Activated CD4-positive, alpha-beta memory T cell treated with anti-CD3 and anti-CD28 coated beads for 36 hours (primary cell): ENCODE data around the gene ACTL6B. TPM values are rescaled to one million over a fixed set of nuclear protein-coding genes. Genes with fewer than 3 reads are reported as not detected.
"Not testable (repeated sequence)": the region's sequence is repeated elsewhere in the genome, so short reads cannot be mapped to it uniquely, and the experiment has no call there.

Experiments used
- CTCF ChIA-PET: fragments of 350-600 bp; sonication (Branson Sonifier 250); formaldehyde crosslinking; loops from one replicate; lab custom pipeline; 2021; ENCODE audit warnings: antibody characterized with exemption, inconsistent platforms; lab: Charles Lee
- POLR2A ChIA-PET: fragments of 350-600 bp; sonication (Branson Sonifier 250); formaldehyde crosslinking; loops from one replicate; lab custom pipeline; 2021; ENCODE audit warnings: antibody characterized with exemption; lab: Charles Lee
- DNase-seq: peaks from one replicate; pipeline ENCODE4 v3.0.0-alpha.2; 2020
- H3K27ac Mint-ChIP-seq: one replicate; pipeline ENCODE4 v1.8.0; 2021; ENCODE audit warnings: mixed read lengths
- H3K27me3 Mint-ChIP-seq: one replicate; pipeline ENCODE4 v1.8.0; 2021; ENCODE audit warnings: mixed read lengths
- H3K36me3 Mint-ChIP-seq: one replicate; pipeline ENCODE4 v1.8.0; 2021; ENCODE audit warnings: mixed read lengths
- H3K4me1 Mint-ChIP-seq: one replicate; pipeline ENCODE4 v1.8.0; 2021; ENCODE audit warnings: low read depth, mixed read lengths
- H3K4me3 Mint-ChIP-seq: one replicate; pipeline ENCODE4 v1.8.0; 2021; ENCODE audit warnings: mild to moderate bottlenecking, mixed read lengths
- H3K9me3 Mint-ChIP-seq: one replicate; pipeline ENCODE4 v1.8.0; 2021; ENCODE audit warnings: mixed read lengths
- intact Hi-C: fragments of 100-400 bp; cut with micrococcal nuclease; formaldehyde crosslinking; loops from one replicate; pipeline ENCODE4 v1.15.1; 2023
- total RNA-seq, 2 experiments: library from RNA; stranded (reverse); gene quantifications; one replicate each; pipeline ENCODE4 v1.2.3, GENCODE V29; 2021

The ACTL6B gene
- total RNA-seq, 2 experiments from 2014 or later: not detected

DNA sequence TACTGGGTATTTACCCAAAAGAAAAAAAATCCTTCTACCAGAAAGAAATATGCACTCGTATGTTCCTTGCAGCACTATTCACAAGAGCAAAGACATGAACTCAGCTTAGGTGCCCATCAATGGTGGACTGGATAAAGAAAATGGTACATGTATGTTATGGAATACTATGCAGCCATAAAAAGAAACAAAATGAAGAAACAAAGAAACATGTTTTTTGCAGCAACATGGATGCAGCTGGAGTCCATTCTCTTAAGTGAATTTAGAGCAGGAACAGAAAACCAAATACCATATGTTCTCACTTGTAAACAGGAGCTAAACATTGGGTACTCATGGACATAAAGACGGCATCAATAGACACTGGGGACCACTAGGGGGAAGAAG is 11.8 kb upstream of the ACTL6B start:
- Mint-ChIP-seq H3K27me3 (peaks cover 2% of the 10 kb centered on the region), H3K4me1 (no peaks in the 10 kb centered on the region), H3K4me3 (no peak overlapping the region), H3K27ac (no peak overlapping the region), H3K9me3 (no peaks in the 10 kb centered on the region), H3K36me3 (no peaks in the 10 kb centered on the region)
- ChIA-PET CTCF (interaction anchor here (0.7 to 2.4 kb wide), 4 partner anchors 23 to 104 kb away, joined by 3 to 7 read pairs (median 4); no protein-coding TSS in a partner anchor), POLR2A (no interaction called here)
- no peak for DNase-seq
- intact Hi-C loops: no loop called here

DNA sequence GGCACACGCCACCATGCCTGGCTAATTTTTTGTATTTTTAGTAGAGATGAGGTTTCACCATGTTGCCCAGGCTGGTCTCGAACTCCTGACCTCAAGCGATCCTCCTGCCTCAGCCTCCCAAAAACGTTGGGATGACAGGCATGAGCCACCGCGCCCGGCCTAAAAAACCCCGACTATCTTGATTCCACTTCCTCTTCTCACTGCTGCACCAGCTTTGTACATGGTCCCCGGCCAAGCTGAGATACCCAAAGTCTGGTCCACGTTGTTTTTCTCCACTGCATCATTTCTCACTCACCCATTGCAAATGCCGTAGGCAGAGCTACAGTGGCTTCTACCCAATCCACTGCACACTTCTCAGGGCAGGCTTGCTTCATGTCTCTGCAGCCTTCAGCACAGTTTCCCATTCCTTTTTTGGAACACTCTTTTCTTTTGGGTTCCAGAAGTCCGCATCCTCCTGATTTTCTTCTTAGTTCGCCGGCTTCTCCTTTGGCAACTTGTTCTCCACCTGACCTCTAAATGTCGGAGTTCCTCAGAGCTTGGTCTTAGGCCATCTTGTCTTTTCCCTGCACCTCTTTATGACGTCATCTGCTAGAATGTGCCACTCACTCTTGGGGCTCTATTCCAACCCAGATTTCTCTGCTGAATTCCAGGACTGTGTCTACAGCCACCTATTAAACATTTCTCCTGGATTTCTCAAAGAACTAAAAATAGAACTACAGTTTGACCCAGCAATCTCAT is 11.3 kb upstream of the ACTL6B start:
- intact Hi-C loops: no loop called here
- Mint-ChIP-seq H3K9me3 (no peaks in the 10 kb centered on the region), H3K27ac (no peak overlapping the region), H3K4me3 (no peak overlapping the region), H3K36me3 (no peaks in the 10 kb centered on the region), H3K27me3 (peaks cover 2% of the 10 kb centered on the region), H3K4me1 (no peaks in the 10 kb centered on the region)
- POLR2A ChIA-PET: no interaction called here
- DNase-seq: no peak
- CTCF ChIA-PET: interaction anchor here (0.7 to 2.4 kb wide), 4 partner anchors 24 to 103 kb away, joined by 3 to 7 read pairs (median 4); no protein-coding TSS in a partner anchor

DNA sequence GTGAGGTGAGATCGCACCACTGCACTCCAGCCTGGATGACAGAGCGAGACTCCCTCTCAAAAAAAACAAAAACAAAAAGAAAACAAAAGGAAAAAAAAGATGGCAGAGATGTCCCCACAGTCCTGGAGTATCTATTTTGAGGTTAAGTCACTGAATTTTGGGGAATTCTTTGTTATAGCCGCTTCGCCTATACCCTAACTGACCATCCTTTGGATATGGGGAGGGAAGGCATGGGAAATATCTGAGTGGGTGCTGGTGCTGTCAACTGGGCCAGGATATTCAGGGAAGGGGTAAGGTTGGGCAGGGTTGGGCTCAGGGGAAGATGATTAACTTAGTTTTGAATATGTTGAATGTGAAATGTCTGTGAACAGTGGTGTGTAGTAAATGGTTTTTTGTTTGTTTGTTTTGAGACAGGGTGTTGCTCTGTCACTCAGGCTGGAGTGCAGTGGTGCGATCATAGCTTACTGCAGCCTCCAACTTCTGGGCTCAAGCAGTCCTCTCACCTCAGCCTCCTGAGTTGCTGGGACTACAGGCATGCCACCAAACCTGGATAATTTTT is 9.0 kb upstream of the ACTL6B start:
- intact Hi-C loops: no loop called here
- Mint-ChIP-seq H3K36me3 (no peaks in the 10 kb centered on the region), H3K27ac (no peak overlapping the region), H3K4me3 (no peak overlapping the region), H3K4me1 (no peaks in the 10 kb centered on the region), H3K9me3 (no peaks in the 10 kb centered on the region), H3K27me3 (peaks cover 3% of the 10 kb centered on the region)
- CTCF ChIA-PET: interaction anchor here (1.1 kb wide), 1 partner anchor 412 kb away, joined by 3 read pairs; no protein-coding TSS in a partner anchor
- POLR2A ChIA-PET: interaction anchor here (1.4 kb wide), 1 partner anchor 34 kb away, joined by 3 read pairs; no protein-coding TSS in a partner anchor
- no peak for DNase-seq

DNA sequence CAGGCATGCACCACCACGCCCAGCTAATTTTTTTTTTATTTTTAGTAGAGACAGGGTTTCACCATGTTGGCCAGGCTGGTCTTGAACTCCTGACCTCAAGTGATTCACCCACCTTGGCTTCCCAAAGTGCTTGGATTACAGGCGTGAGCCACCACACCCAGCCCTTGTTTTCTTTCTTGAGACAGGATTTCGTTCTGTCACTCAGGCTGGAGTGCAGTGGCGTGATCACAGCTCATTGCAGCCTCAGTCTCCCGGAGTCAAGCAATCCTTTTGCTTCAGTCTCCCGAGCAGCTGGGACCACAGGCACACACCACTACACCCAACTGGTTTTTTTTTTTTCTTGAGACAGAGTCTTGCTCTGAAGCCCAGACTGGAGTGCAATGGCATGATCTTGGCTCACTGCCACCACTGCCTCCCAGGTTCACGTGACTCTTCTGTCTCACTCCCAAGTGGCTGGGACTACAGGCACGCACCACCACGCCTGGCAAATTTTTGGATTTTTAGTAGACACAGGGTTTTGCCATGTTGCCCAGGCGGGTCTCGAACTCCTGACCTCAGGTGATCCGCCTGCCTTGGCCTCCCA is 6.0 kb upstream of the ACTL6B start:
- intact Hi-C loops, POLR2A ChIA-PET, H3K9me3 Mint-ChIP-seq, H3K4me1 Mint-ChIP-seq, DNase-seq, CTCF ChIA-PET, H3K27ac Mint-ChIP-seq, H3K4me3 Mint-ChIP-seq, H3K36me3 Mint-ChIP-seq: not testable (repeated sequence)
- H3K27me3 Mint-ChIP-seq: peaks cover 12% of the 10 kb centered on the region

DNA sequence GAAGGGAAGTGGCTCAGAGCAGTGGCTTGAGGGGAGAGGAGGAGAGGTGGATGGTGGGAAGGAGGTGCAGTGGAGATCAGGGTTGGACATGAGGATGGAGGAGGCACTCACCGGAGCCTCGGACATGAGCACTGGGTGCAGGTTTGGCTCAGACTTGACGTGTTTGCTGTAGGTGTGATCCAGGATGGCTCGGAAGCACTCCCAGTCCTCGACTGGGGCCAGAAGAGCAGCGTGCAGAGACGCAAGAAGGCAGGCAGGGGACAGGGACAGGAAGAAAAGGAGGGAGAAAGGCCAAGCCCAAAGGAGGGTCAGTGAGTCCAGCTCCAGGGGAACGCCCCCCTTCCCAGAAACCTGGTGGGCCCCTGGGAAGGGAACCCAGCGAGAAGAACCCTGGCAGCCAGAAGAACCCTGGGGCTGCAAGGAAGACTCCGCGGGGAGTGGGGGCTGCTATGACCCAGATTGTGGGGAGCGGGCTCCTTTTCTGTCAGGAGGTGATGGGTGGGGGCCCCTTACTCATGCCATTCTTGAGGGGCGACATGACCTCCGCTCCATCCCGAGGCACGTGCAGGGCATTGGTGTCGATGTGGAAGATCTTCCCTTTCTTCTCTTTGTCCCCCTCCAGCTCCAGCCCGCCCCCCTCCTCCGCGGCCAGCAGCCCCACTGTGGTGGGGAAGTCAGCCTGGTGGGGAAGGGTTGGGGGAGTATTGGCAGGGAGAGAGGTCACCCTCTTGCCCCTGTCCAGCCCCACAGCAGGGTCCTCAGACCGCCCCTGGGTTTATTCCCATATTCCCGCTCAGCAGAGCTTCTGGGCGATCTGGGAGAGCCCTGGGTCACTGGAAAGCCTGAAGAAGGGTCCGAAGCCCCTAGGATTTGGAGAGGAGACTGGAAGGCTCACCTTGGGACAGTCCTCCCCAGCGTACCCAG is 1.1 kb downstream of the ACTL6B start:
- no peaks in the 10 kb centered on the region for H3K9me3 Mint-ChIP-seq
- intact Hi-C loops: no loop called here
- peaks cover 34% of the 10 kb centered on the region for H3K27me3 Mint-ChIP-seq
- ChIA-PET POLR2A (no interaction called here), CTCF (no interaction called here)
- no peak for DNase-seq
- no peak overlapping the region for H3K4me3 Mint-ChIP-seq
- peaks cover 1% of the 10 kb centered on the region for H3K36me3 Mint-ChIP-seq
- H3K27ac Mint-ChIP-seq: no peak overlapping the region
- H3K4me1 Mint-ChIP-seq: no peaks in the 10 kb centered on the region

DNA sequence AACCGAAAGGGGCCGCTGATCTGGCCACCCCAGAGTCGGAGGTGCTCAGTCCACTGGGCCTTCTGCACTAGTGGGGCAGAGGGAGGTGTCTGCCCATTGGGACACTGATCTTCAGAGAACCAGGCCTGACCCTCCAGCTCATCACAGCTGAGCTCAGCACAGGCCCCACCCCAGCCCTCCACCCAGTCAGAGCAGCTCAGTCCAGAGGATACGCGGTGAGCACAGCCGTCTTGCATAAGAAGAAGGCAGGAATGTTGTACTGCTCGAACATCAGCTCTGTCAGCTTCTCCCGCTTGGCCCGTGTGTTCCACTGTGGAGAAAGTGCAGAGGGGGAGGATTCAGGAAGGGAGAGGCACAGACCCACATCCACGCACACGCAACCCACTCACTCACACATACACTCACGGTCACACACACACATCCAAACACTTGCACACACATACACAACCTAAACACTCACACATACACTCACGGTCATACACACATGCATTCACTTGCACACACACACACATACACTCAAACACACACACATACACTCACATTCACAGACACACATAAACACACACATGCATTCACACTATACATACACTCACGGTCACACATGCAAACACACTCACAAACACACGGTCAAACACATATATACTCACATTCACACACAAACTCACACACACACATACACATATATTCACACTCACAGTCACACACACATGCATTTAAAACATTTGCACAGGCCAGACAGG is 6.3 kb downstream of the ACTL6B start:
- ChIA-PET CTCF (no interaction called here), POLR2A (no interaction called here)
- H3K27ac Mint-ChIP-seq: no peak overlapping the region

DNA sequence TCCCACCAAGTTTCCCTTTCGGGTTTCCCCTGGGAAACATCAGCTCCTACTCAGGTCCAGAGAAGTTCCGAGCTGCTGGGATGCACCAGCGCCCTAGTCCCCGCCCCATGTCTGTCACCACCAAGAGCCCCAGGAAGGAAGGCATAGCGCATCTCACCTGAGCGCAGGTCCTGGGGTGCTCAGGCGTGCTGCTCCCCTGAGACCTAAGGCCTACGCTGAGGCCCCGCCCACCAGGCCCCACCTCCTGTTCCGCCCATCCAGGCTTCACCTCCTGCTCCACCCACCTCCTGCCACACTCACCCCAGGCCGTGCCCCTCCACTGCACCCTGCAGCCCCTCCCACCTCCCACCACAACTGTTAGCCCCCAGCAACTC is 13.7 kb downstream of the ACTL6B start:
- no peak overlapping the region for H3K4me3 Mint-ChIP-seq
- no peaks in the 10 kb centered on the region for H3K9me3 Mint-ChIP-seq
- no peak overlapping the region for H3K27ac Mint-ChIP-seq
- ChIA-PET CTCF (no interaction called here), POLR2A (no interaction called here)
- no peaks in the 10 kb centered on the region for H3K36me3 Mint-ChIP-seq
- intact Hi-C loops: no loop called here
- H3K27me3 Mint-ChIP-seq: peaks cover 5% of the 10 kb centered on the region
- peak; percentile 46 for DNase-seq
- H3K4me1 Mint-ChIP-seq: no peaks in the 10 kb centered on the region

More for the DNA sequence above, 6.3 kb downstream of the ACTL6B start:
- intact Hi-C loops: no loop called here
- H3K36me3 Mint-ChIP-seq: peaks cover 1% of the 10 kb centered on the region
- no peak overlapping the region for H3K4me3 Mint-ChIP-seq
- H3K9me3 Mint-ChIP-seq: no peaks in the 10 kb centered on the region
- no peak for DNase-seq
- H3K27me3 Mint-ChIP-seq: peaks cover 22% of the 10 kb centered on the region
- H3K4me1 Mint-ChIP-seq: no peaks in the 10 kb centered on the region

DNA sequence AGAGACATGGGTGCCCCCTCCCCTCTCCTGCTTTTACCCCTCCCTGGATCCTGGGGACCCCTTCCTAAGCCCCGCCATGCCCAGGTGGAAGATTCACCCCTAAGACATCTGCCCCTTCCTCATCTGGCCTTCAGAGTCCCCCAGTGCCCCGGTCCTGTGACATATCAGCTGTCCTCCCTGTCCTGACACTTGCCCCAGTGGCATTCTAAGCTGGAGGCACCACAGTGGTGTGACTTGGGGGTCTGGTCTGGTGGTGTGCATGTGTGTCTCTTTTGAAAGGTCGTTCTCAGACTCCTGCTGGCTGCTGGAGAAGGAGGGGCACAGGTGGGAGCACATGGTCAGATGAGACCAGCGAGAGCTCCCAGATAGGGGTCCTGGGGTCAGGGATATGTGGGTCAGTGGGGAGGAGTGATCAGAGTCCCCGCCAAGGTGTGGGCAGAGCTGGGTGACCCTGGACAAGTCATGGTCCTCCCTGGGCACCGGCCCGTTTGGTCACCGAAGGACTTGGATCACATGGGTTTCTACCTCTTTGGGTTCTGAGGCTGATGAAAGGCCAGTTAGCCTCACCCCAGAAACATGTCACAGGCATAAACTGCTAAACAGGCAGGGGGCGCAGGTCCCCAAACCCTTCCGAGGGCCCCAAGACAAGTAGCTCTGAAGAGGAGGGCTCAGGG is 14.3 kb downstream of the ACTL6B start:
- DNase-seq: no peak
- peaks cover 5% of the 10 kb centered on the region for H3K27me3 Mint-ChIP-seq
- CTCF ChIA-PET: no interaction called here
- H3K36me3 Mint-ChIP-seq: no peaks in the 10 kb centered on the region
- intact Hi-C loops: no loop called here
- H3K4me1 Mint-ChIP-seq: no peaks in the 10 kb centered on the region
- no peaks in the 10 kb centered on the region for H3K9me3 Mint-ChIP-seq
- no peak overlapping the region for H3K4me3 Mint-ChIP-seq
- no peak overlapping the region for H3K27ac Mint-ChIP-seq
- POLR2A ChIA-PET: no interaction called here

DNA sequence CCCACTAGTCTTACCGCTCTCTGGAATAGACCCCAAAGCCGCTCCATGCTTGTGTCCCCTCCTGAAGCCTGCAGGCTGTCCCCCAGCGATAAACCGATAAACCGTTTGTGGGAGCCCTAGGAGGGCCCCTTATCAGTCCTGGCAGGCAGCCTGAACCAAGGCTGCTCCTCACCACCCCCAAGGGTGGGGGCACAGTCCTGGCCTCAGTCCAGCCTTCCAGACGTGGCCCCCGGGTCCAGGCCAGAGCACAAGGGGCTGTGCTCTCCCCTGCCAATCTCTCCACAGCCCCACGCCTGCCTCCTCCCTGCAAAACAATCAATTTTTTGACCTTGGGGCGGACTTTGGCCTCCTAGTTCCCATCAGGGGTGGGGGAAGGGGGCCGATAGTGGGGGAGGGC is 14.8 kb downstream of the ACTL6B start, which contains the start of gene TFR2:
Gene TFR2, minus strand, starts transcription at position 90 of the 397 bp plus-strand sequence. Its CDS starts 43 bp downstream, at position 47.
- Mint-ChIP-seq H3K27me3 (peaks cover 3% of the 10 kb centered on the region), H3K9me3 (no peaks in the 10 kb centered on the region), H3K27ac (no peak within 1 kb of the TSS), H3K4me3 (no peak within 1 kb of the TSS), H3K36me3 (no peaks in the 10 kb centered on the region), H3K4me1 (no peaks in the 10 kb centered on the region)
- CTCF ChIA-PET: no interaction called here
- intact Hi-C loops: no loop called here
- POLR2A ChIA-PET: no interaction called here
- DNase-seq: no peak

DNA sequence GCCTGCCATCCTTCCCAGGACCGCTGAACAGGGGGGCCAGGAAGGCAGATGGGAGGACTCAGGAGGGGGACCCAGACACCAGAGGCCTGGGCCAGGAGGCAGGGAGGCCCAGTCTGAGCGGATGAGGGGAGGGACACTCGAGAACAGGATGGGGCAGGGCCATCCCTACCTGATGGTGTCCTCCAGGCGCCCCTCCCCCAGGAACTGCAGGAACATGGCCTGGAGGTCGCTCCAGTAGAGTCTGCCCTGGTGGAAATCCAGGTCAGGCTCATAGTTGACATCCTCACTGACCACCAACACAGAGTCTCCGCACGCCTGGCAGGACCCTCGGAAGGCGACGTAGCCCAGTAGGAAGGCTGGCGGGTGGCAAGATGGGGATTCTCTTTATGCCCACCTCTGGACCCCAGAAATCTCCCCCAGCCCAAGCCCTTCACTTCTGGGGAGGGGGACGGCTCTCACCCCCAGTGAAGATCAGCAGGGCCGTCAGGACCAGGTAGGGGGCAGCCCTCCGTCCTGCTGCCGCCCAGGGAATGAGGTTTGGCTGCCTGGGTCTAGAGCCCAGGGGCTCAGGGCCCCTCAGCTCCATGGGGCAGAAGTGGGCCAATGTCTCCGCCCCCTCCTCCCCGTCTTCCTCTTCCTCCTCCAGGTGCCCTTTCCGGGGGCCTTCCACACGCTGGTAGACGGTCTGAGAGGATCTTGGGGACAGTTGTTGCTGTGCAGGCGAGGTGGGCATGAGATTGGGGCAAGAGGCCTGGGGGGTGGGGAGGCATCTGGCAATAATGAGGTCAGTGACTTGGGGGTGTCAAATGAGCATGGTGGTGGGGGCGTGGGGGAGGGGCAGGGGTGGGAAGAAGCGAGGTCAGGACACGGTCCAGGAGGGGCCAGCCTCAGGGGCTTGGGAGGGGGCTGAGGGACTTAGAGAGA is 15.5 kb downstream of the ACTL6B start:
- no peaks in the 10 kb centered on the region for H3K36me3 Mint-ChIP-seq
- H3K27ac Mint-ChIP-seq: no peak overlapping the region
- intact Hi-C loops: no loop called here

More for the DNA sequence above, 15.5 kb downstream of the ACTL6B start:
- Mint-ChIP-seq H3K4me3 (no peak overlapping the region), H3K27me3 (peaks cover 3% of the 10 kb centered on the region), H3K9me3 (no peaks in the 10 kb centered on the region), H3K4me1 (no peaks in the 10 kb centered on the region)
- ChIA-PET CTCF (no interaction called here), POLR2A (no interaction called here)
- DNase-seq: no peak
